Stimulated activated naive B cell treated with anti-CD40 and anti-IgM and Interleukin-4, amounts not matched to agents 10 μg/mL and 1 μg/mL and 100 μg/mL, for 72 hours (primary cell): Measurements from ENCODE around the gene NAT10.
A peak's percentile ranks its signal among the peaks of the same experiment; 100 is the strongest.

ENCODE experiments used
- ATAC-seq, 2 donors: fragments of 150-1000 bp; cut with Tn5 transposase; replicated peaks; 2 replicates each; pipeline ENCODE4 v1.10.0; 2021; ENCODE audit warnings: moderate library complexity in 1 of 2
- DNase-seq: peaks from one replicate; pipeline ENCODE4 v3.0.0; 2021
- H3K27ac Mint-ChIP-seq: one replicate; pipeline ENCODE4 v1.8.0; 2022; ENCODE audit warnings: mild to moderate bottlenecking, mixed read lengths
- H3K27me3 Mint-ChIP-seq, 2 donors: one replicate each; pipeline ENCODE4 v1.8.0; 2022; ENCODE audit warnings: mixed read lengths in 2 of 2
- H3K36me3 Mint-ChIP-seq, 2 donors: one replicate each; pipeline ENCODE4 v1.8.0; 2022; ENCODE audit warnings: mixed read lengths in 2 of 2, mild to moderate bottlenecking in 1 of 2
- H3K4me1 Mint-ChIP-seq, 2 donors: one replicate each; pipeline ENCODE4 v1.8.0; 2022; ENCODE audit warnings: mixed read lengths in 2 of 2, mild to moderate bottlenecking in 1 of 2
- H3K4me3 Mint-ChIP-seq, 2 donors: one replicate each; pipeline ENCODE4 v1.8.0; 2022; ENCODE audit warnings: mild to moderate bottlenecking in 2 of 2, mixed read lengths in 2 of 2, moderate library complexity in 1 of 2
- H3K9me3 Mint-ChIP-seq, 2 donors: one replicate each; pipeline ENCODE4 v1.8.0; 2022; ENCODE audit warnings: mixed read lengths in 2 of 2, mild to moderate bottlenecking in 1 of 2

The NAT10 gene

DNA sequence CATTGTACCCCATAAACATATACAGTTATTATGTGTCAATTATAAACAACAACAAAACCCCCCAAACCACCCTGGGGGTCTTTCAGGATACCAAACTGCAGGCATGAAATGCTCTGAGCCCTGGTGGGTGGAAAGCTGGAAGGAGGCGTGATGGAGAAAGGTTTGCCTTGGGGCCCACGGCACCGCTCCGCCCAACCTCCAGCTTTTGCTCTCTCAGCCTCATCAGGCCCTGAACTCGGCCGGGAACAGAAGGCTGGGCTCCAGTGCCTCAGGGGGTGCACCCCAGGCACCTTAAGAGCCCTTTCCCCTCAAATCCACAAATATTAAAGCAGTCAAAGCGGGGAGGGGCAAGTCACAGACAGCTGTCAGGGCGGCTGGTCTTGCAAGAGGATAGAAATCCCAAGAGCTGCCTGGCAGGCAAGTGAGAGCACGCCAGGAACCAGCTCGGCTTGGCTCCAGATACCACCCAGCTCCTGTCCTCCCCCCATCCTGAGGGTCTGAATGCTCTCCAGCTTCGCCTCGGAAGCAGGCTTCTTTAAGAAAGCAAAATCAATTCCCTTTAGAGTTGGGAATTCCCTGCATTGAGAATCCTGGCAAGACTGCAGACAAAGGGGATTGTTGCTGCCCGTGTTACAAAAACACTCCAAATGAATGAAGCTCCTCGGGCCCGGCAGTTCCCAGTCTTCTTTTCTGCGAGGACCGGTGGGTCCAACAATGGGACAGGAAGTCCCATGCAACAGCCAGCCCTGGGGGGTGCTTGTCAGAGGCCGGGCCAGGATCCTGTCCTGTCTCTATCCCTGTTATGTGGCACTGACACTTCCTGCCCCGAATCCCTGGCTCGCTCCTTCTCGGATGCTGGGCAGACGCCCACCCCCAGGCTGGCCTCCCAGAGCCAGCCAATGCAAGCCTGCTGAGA lies 80.8 kb downstream of the NAT10 start:
- Mint-ChIP-seq H3K27ac (no peak overlapping the region), H3K4me3 (no peak overlapping the region), H3K36me3 (peaks cover 20 to 53% of the 10 kb centered on the region in 2 donors), H3K9me3 (no peaks in the 10 kb centered on the region), H3K27me3 (no peaks in the 10 kb centered on the region), H3K4me1 (peaks cover 27 to 41% of the 10 kb centered on the region in 2 donors)
- no peak for ATAC-seq
- DNase-seq: no peak

- Mint-ChIP-seq H3K27me3 (no peaks in the 10 kb centered on the region), H3K4me1 (peaks cover 13 to 28% of the 10 kb centered on the region in 2 donors), H3K27ac (peak overlapping the region; percentile 27), H3K36me3 (peaks cover 23 to 53% of the 10 kb centered on the region in 2 donors), H3K9me3 (no peaks in the 10 kb centered on the region), H3K4me3 (no peak overlapping the region)
- DNase-seq (no peak), ATAC-seq (no peak)
Observed at GRCh38 chr11:34188181-34188580, 82.8 kb downstream of the NAT10 start.

- peaks cover 10 to 20% of the 10 kb centered on the region in 2 donors for H3K4me1 Mint-ChIP-seq
- H3K27me3 Mint-ChIP-seq: no peaks in the 10 kb centered on the region
- no peak for ATAC-seq
- no peak for DNase-seq
- peaks cover 24 to 54% of the 10 kb centered on the region in 2 donors for H3K36me3 Mint-ChIP-seq
- no peaks in the 10 kb centered on the region for H3K9me3 Mint-ChIP-seq
- no peak overlapping the region for H3K4me3 Mint-ChIP-seq
- no peak overlapping the region for H3K27ac Mint-ChIP-seq
Observed at GRCh38 chr11:34189191-34189590, 83.8 kb downstream of the NAT10 start.

DNA sequence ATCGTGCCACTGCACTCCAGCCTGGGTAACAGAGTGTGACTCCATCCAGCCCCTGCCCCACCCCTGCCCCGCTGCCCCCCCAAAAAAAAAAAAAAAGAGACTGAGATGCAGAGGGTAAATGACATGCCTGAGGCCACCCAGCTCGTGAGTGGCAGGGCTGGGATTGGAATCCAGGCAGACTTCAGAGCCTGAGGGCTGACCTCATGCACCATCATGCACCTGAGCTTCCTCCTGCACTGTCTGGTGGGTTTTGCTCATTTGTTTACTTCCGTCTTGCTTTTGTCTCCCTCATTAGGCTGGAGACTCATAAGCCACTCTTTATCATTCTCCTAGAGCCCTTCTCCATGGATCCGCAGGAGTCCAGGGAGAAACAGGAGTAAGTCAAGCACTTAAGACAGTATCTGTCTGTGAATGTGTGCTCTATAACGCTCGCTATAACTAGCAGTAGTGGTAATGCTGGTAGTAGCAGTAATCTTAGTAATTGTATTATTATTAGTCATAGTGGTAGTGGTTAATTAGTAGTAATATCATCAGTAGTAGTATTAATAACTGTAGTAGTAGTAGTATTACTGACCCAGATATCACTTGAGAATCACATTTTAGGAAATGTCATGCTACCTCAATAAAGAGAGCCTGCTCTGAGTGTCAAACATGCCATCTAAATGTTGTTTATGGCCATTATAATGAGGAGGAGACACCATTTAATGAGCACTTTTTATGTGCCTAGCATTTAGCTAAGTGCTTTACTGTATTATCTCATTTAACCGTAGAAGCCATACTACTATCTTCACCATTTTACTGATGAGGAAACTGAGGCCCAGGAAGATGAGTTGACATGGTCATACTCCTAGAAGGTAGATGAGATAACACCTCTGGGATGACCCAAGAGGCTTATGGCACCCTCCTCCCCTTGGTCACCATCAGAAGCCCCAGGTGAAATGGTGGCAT lies 85.0 kb downstream of the NAT10 start:
- H3K36me3 Mint-ChIP-seq: peaks cover 22 to 53% of the 10 kb centered on the region in 2 donors
- DNase-seq (no peak), ATAC-seq (peak in 1 of 2 donors; percentile 42)
- H3K27me3 Mint-ChIP-seq: no peaks in the 10 kb centered on the region
- peaks cover 3 to 14% of the 10 kb centered on the region in 2 donors for H3K4me1 Mint-ChIP-seq
- no peak overlapping the region for H3K27ac Mint-ChIP-seq
- no peak overlapping the region for H3K4me3 Mint-ChIP-seq
- H3K9me3 Mint-ChIP-seq: no peaks in the 10 kb centered on the region

- Mint-ChIP-seq H3K4me1 (peaks cover 2 to 11% of the 10 kb centered on the region in 2 donors), H3K9me3 (no peaks in the 10 kb centered on the region), H3K27me3 (no peaks in the 10 kb centered on the region), H3K36me3 (peaks cover 26 to 58% of the 10 kb centered on the region in 2 donors), H3K4me3 (no peak overlapping the region), H3K27ac (peak overlapping the region; percentile 67)
- ATAC-seq: no peak
- DNase-seq: no peak
Observed at GRCh38 chr11:34191578-34191977, 86.1 kb downstream of the NAT10 start.

DNA sequence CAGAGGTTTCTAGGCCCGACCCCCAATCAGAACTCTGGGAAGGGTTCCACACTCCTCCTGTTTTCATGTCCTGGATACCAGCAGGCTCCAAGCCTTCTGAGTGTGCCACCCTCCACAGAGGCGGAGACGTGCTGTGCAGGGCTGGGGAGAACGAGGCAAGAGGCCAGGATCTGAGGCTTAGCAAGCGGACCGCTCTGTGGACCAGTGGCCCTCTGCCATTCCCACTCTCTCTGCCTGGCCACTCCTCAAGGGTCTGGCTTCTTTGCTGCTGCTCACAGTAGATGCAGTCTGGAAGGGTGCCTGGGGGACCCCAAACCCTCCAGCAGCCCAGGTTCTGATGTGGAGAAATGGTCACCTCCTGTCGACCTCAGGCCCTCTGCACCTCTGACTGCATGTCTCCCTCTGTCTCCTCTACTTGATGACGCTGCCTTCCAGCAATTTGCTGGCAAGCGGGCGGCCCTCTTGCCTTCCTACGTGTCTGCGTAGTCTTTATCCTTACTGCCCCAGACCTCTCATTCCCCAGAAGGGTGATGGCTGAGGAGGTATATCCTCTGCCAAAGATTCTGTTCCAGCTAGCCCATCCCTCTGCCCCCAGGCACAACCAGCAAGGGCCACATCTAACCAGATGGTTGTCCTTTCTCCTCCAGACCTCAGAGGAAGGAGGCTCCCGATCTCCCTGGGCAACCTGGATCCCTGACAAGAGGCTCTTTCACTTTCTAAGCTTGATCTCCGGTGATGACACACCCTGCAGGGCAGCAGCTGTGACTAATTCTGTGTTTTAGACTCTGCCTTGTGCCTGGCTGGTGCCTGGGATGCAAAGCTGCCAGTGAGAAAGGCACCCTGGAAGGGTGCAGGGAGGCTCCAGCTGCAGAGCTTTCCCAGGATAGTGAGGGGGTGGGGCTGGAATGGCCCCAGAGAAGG lies 87.3 kb downstream of the NAT10 start:
- ATAC-seq (no peak), DNase-seq (no peak)
- Mint-ChIP-seq H3K4me1 (peaks cover 4 to 11% of the 10 kb centered on the region in 2 donors), H3K4me3 (no peak overlapping the region), H3K27me3 (no peaks in the 10 kb centered on the region), H3K9me3 (no peaks in the 10 kb centered on the region), H3K27ac (peak overlapping the region; percentile 14), H3K36me3 (peaks cover 35 to 57% of the 10 kb centered on the region in 2 donors)

DNA sequence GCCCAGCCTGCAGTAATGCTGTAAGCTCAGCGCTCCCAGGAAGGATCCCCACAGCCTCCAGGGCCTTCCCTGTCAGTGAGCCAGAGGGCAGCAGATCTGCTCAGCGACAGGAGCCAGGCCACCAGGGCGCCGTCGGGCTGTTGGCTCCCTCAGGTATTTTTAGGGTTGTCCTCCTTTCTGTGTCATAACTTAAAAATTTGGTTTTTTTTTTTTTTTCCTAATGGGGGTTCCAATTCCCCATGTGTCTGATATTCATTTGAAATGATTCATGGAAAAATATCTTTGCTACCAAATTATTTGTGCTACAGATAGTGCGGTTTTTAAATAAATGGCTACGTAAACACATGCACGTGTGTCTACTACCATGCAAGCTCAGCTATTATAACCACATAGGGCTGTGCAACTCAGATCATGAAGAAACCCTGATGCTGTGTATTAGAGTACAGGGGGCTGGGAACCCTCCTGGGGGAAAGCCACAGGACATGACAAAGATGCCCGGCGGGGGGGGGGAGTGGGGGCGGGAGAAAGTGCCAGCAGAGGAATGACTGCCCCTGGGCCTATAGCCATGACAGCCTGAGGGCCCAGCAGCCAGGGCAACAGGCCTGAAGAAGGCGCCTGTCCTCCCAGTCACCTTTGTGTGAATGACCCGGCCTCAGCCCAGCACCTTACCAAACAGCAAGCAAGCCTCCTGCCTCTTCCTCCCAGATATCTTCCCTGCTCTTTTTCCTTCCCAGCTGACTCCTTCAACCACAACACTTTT lies 89.3 kb downstream of the NAT10 start:
- ATAC-seq (no peak), DNase-seq (no peak)
- Mint-ChIP-seq H3K27ac (no peak overlapping the region), H3K4me1 (peaks cover 3 to 11% of the 10 kb centered on the region in 2 donors), H3K27me3 (no peaks in the 10 kb centered on the region), H3K4me3 (no peak overlapping the region), H3K36me3 (peaks cover 41 to 57% of the 10 kb centered on the region in 2 donors), H3K9me3 (no peaks in the 10 kb centered on the region)
